GM19468 (cell line): ENCODE data around the gene TM9SF3.
A peak's percentile ranks its signal among the peaks of the same experiment; 100 is the strongest.

Experiments used
- ATAC-seq: cut with Tn5 transposase; IDR thresholded peaks from one replicate; pipeline ENCODE4 v1.9.1; 2021; ENCODE audit warnings: mild to moderate bottlenecking, moderate library complexity, moderate number of reproducible peaks; ENCODE audit not compliant: unreplicated experiment; ENCODE audit errors: extremely low read depth

The TM9SF3 gene

DNA sequence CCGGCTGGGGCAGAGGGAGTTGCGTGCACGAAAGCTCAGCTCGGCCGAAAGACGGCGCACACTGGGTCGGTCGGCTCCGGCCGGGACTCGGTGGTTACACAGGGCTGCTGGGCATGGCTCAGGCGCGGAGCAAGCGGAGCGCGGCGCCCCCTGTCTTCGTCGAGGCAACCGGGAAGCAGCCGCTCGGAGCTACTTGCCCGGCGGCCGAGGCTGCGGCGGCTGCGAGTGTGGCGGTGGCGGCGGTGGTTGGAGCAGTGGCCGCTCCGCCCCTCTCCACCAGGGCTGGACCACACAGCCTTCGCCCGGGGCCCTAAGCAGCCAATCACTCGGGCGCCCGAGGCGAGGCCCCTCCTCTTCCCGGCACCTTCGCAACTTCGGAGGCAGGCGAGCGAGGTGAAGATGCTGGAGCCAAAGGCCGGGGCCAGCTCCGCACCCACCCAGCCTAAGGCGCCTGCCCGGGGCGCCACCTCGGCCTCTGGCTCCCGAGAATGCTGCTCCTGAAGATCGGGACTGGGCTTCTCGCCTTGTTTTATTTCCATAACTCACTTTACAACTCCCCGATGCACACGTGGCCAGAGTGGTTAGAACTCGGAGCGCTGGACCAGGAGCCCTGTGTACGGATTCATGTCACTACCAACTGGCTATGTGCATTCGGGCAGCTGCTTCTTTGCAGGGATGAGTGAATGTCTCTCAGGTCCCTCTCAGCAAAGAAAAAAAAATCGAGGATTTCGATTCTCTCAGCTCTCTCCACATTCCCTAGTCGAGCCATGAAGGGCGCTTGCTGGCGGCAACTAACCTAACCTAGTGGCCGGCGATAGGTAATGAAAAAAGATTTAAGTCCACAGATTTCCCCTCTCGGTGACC is 72.9 kb downstream of the TM9SF3 start, which contains the start of gene TLL2:
Gene TLL2 (minus strand): TSS at position 229 of the 864 bp plus-strand sequence. CDS start 241 bp downstream, outside the sequence.
- ATAC-seq: peak; percentile 57

GRCh38 chr10:96513305-96513697 is 73.5 kb downstream of the TM9SF3 start:
- ATAC-seq: peak; percentile 16

- no peak for ATAC-seq
Measured at GRCh38 chr10:96512524-96513304, 74.1 kb downstream of the TM9SF3 start.

DNA sequence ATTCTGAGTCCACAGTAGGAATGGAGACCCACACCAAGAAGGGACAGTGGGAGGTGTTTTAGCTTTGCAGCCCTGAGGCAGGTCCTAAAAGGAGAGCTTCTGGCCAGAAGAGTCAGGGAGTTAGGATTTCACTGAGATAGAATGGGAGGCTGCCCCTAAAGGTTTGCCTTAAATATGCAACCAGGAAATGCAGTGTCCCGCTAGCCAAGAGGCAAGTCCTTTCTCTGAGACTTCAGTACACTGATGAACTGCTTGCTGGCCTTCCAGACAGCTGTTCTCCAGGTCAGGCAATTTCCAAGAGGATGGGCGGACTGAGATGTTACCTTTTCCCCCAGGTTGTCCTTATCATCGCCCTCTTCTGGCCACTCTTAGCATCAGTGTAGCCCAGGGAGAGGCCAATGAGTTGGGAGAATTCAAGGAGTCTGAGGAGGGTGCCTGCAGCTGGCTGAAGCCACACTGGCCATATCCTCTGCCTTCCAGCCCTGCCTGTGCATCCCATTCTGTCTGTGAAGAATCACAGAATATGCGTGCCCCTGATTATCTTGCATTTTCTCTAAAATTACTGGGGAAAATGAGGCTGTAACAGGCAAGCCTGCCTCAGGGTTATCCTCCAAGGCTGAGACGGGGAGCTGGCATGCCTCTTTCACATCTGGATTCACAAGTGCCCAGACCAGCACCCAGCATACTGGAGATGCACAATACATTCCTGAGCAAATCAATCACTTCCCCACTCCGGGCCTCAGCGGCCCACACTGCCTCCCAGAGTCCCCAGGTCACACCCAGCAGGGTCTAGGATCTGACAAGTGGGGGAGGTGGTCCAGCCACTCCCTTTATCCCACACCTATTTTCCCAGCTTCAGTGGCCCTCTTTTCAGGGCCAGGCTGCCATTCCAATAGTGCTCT is 75.5 kb downstream of the TM9SF3 start:
- no peak for ATAC-seq

- ATAC-seq: no peak
Measured at GRCh38 chr10:96509017-96509641, 77.7 kb downstream of the TM9SF3 start.

- no peak for ATAC-seq
Measured at GRCh38 chr10:96507044-96507443, 79.8 kb downstream of the TM9SF3 start.

GRCh38 chr10:96505150-96506136 is 81.4 kb downstream of the TM9SF3 start:
- no peak for ATAC-seq

GRCh38 chr10:96502561-96503282 is 84.1 kb downstream of the TM9SF3 start:
- ATAC-seq: no peak

- ATAC-seq: no peak
Measured at GRCh38 chr10:96501985-96502384, 84.8 kb downstream of the TM9SF3 start.

- no peak for ATAC-seq
Measured at GRCh38 chr10:96500519-96500918, 86.3 kb downstream of the TM9SF3 start.

- no peak for ATAC-seq
Measured at GRCh38 chr10:96500050-96500449, 86.8 kb downstream of the TM9SF3 start.

DNA sequence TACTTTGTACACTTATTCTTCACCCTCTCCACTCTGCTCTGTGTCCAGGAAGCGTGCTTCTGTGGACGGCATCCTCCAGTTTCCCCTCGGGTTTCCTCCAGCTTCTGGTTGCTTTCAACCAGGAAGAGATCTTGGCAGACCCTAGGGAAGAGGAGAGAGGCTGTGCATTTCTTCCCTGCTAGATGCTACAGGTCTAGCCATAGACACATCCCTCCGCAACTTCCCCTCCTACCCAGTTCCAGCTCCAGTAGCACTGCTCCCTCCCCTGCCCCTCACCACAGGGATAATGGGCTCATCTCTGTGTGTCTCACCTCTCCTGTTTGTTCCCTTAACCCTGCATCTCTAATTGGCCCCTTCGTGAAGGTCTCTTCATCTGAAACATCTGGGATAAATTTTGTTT is 89.4 kb downstream of the TM9SF3 start:
- no peak for ATAC-seq

- ATAC-seq: no peak
Measured at GRCh38 chr10:96496281-96496925, 90.4 kb downstream of the TM9SF3 start.

DNA sequence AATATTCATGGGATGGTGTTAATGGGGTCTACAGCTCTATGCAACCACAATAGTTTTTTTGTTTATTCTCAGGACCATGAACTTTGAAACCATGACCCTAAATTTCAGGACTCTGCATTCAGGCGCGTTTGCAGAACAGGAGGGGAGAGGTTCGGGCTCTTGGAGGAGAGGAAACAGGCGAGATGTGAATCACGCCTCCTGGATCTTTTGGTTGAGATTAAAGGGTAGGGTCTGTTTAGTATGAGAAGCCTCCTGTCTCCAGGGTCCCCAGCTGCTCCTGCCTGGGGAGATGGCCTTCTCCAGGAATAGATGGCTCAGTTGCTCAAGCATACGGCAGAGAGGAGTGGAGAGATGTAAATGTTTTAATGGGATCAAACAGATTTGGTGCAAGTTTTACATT is 91.3 kb downstream of the TM9SF3 start:
- ATAC-seq: no peak

DNA sequence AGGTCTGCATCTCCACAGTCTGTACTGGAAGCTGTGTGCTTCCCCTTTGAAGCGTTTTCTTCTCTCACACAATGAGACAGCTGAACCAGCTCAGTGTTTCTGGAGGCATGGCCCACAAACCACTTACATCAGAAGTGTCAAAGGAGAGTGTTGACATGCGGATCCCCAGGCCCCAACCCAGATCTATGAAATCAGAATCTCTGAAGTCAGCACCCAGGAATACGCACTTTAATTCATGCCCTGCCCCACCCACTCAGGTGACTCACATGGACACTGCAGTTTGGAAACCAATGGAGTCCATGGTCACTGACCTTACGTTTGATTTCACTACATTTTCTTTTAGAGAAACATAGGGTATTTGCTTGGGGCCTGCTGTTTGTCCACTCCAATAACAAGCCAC is 92.1 kb downstream of the TM9SF3 start:
- no peak for ATAC-seq

- no peak for ATAC-seq
Measured at GRCh38 chr10:96493871-96494525, 92.8 kb downstream of the TM9SF3 start.

DNA sequence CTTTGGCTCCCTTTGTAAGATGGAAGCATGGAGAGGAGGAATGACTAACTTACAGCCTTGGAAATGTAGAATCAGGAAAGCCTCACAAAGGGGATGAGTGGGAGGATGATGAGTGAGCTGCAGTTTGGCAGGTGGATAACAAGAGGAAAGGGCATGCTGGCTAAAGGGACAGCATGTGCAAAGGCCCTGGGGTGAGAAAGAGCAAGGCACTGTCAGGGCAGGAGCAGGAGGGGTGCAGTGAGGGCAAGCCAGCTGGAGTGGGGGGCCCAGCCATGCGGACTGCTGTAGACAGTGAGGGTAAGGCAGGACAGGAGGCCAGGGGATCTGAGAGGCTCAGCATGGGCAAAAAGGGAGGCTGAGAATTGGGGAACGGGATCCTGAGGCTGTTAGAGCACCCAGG is 93.6 kb downstream of the TM9SF3 start:
- no peak for ATAC-seq
